AG10803 (cell line): Measurements from ENCODE around the gene JMJD8.
A peak's percentile ranks its signal among the peaks of the same experiment; 100 is the strongest.

Experiments
- DNase-seq: peaks from one replicate; pipeline ENCODE4 v3.0.0; 2010; ENCODE audit warnings: low read depth
- H3K4me3 ChIP-seq: 2 replicates; pipeline ENCODE4 v1.5.1; 2011; ENCODE audit warnings: mild to moderate bottlenecking, low read length, control low read depth
- CTCF ChIP-seq: conservative IDR thresholded peaks from 2 replicates; pipeline ENCODE4 v1.5.1; 2011; ENCODE audit warnings: mild to moderate bottlenecking, low read length, control low read depth, inconsistent platforms

Gene JMJD8

GRCh38 chr16:672371-672770 is 11.8 kb downstream of the JMJD8 start:
- DNase-seq = no peak
- no peak overlapping the region for H3K4me3 ChIP-seq
- TF ChIP-seq CTCF = no peak

GRCh38 chr16:671353-672131 is 12.6 kb downstream of the JMJD8 start:
- TF ChIP-seq CTCF = no peak
- H3K4me3 ChIP-seq = no peak overlapping the region
- DNase-seq = no peak

- TF ChIP-seq CTCF = no peak
- H3K4me3 ChIP-seq = no peak overlapping the region
- no peak for DNase-seq
Observed at GRCh38 chr16:670485-671352, 13.4 kb downstream of the JMJD8 start.

- peak overlapping the region; percentile 74; the same call in 1 of the 2 replicates for H3K4me3 ChIP-seq
- no peak for TF ChIP-seq CTCF
Observed at GRCh38 chr16:669666-670065, 14.5 kb downstream of the JMJD8 start.

GRCh38 chr16:668519-669171 is 15.5 kb downstream of the JMJD8 start:
- DNase-seq = no peak
- peak overlapping the region; percentile 74 for H3K4me3 ChIP-seq
- TF ChIP-seq CTCF = no peak

More at GRCh38 chr16:669666-670065, 14.5 kb downstream of the JMJD8 start:
- DNase-seq = no peak

GRCh38 chr16:667780-668518 is 16.2 kb downstream of the JMJD8 start, which contains the start of gene RHOT2:
TSS of gene RHOT2 (plus strand) at chr16:668132. CDS start at chr16:668200, 68 bp downstream.
- DNase-seq = peak; percentile 87
- peak within 1 kb of the TSS; percentile 74 for H3K4me3 ChIP-seq
- TF ChIP-seq CTCF = peak; percentile 49
